HEK293T (cell line): ENCODE measurements around the gene GBP1.
"Not testable (repeated sequence)": the region's sequence is repeated elsewhere in the genome, so short reads cannot be mapped to it uniquely, and the experiment has no call there.

Experiments
- CTCF ChIA-PET: fragments of 350-600 bp; formaldehyde crosslinking; extraction: SDS; loops from one replicate; lab custom pipeline; 2021; ENCODE audit warnings: antibody characterized with exemption, inconsistent platforms; lab: Yijun Ruan, JAX
- POLR2A ChIA-PET: fragments of 350-600 bp; formaldehyde crosslinking; extraction: SDS; loops from one replicate; lab custom pipeline; 2020; ENCODE audit warnings: antibody characterized with exemption, inconsistent platforms; lab: Yijun Ruan, JAX
- DNase-seq: peaks from one replicate; pipeline ENCODE4 v3.0.0; 2012; ENCODE audit warnings: mixed read lengths; ENCODE audit errors: extremely low spot score
- BHLHE40 ChIP-seq: fragments of 450-650 bp; IDR thresholded peaks from 2 replicates; pipeline ENCODE4 v1.6.1; 2016; ENCODE audit warnings: mild to moderate bottlenecking, moderate library complexity, borderline replicate concordance
- CTBP1 ChIP-seq: fragments of 450-650 bp; IDR thresholded peaks from 2 replicates; pipeline ENCODE4 v1.6.1; 2016; ENCODE audit warnings: borderline replicate concordance
- ELF4 ChIP-seq: fragments of 450-650 bp; IDR thresholded peaks from 2 replicates; pipeline ENCODE4 v1.6.1; 2017; ENCODE audit warnings: antibody characterized with exemption
- FOXA1 ChIP-seq: fragments of 450-650 bp; IDR thresholded peaks from 2 replicates; pipeline ENCODE4 v1.6.1; 2016; ENCODE audit warnings: mild to moderate bottlenecking
- FOXM1 ChIP-seq: fragments of 450-650 bp; IDR thresholded peaks from 2 replicates; pipeline ENCODE4 v1.6.1; 2017; ENCODE audit warnings: mild to moderate bottlenecking, borderline replicate concordance
- HDGF ChIP-seq: fragments of 450-650 bp; IDR thresholded peaks from 2 replicates; pipeline ENCODE4 v1.6.1; 2017; ENCODE audit warnings: antibody characterized with exemption, borderline replicate concordance
- L3MBTL2 ChIP-seq: fragments of 450-650 bp; conservative IDR thresholded peaks from 2 replicates; pipeline ENCODE4 v1.6.1; 2016; ENCODE audit warnings: mild to moderate bottlenecking
- LEF1 ChIP-seq: fragments of 450-650 bp; IDR thresholded peaks from 2 replicates; pipeline ENCODE4 v1.6.1; 2017; ENCODE audit warnings: mild to moderate bottlenecking, borderline replicate concordance
- PKNOX1 ChIP-seq: fragments of 450-650 bp; IDR thresholded peaks from 2 replicates; pipeline ENCODE4 v1.6.1; 2016
- SP1 ChIP-seq: fragments of 450-650 bp; IDR thresholded peaks from 2 replicates; pipeline ENCODE4 v1.6.1; 2017
- SUZ12 ChIP-seq: fragments of 450-650 bp; IDR thresholded peaks from 2 replicates; pipeline ENCODE4 v1.6.1; 2016; ENCODE audit warnings: mild to moderate bottlenecking
- TARDBP ChIP-seq: fragments of 450-650 bp; IDR thresholded peaks from 2 replicates; pipeline ENCODE4 v1.6.1; 2016
- ZNF384 ChIP-seq: fragments of 450-650 bp; IDR thresholded peaks from 2 replicates; pipeline ENCODE4 v1.6.1; 2016

GBP1 gene

GRCh38 chr1:89022167-89022959 lies 42.6 kb downstream of the GBP1 start, which contains the start of gene GBP3:
Gene GBP3 (minus strand): TSS chr1:89022866. CDS start chr1:89020721, 2,145 bp downstream.
- ChIA-PET CTCF (interaction anchor here (0.6 to 0.7 kb wide), 2 partner anchors 293 to 1135 kb away, joined by 3 read pairs; no protein-coding TSS in a partner anchor), POLR2A (no interaction called here)
- DNase-seq, result no peak
- TF ChIP-seq TARDBP, result no peak
- TF ChIP-seq L3MBTL2, result no peak
- no peak for TF ChIP-seq LEF1
- TF ChIP-seq SUZ12, result no peak
- TF ChIP-seq HDGF, result no peak

- CTCF ChIA-PET, DNase-seq, POLR2A ChIA-PET: not testable (repeated sequence)
Observed at GRCh38 chr1:89018318-89018717, 46.7 kb downstream of the GBP1 start.

GRCh38 chr1:89008511-89008910 lies 56.5 kb downstream of the GBP1 start:
- POLR2A ChIA-PET, result no interaction called here
- DNase-seq, result no peak
- CTCF ChIA-PET, result no interaction called here
- no peak for TF ChIP-seq FOXM1
- no peak for TF ChIP-seq BHLHE40
- no peak for TF ChIP-seq CTBP1

- TF ChIP-seq TARDBP (no peak), L3MBTL2 (no peak), FOXM1 (no peak), SUZ12 (no peak), SP1 (no peak), ZNF384 (no peak), FOXA1 (no peak), ELF4 (no peak), HDGF (no peak), PKNOX1 (no peak), CTBP1 (no peak)
- DNase-seq, result no peak
- POLR2A ChIA-PET, result no interaction called here
- CTCF ChIA-PET, result interaction anchor here (0.7 kb wide), 1 partner anchor 567 kb away, joined by 3 read pairs; no protein-coding TSS in a partner anchor
Observed at GRCh38 chr1:89005286-89006151, 59.5 kb downstream of the GBP1 start.
